M059J (cell line): ENCODE measurements around the gene DCLK1. TPM values are rescaled to one million over a fixed set of nuclear protein-coding genes. Genes with fewer than 3 reads are reported as not detected.

Source experiments
- DNase-seq: peaks from one replicate; pipeline ENCODE4 v3.0.0-alpha.2; 2012; ENCODE audit warnings: low read depth
- total RNA-seq: library from RNA; depleted of rRNA; stranded (reverse); fragments of >200 nt; shearing (Covaris generic); gene quantifications from 2 replicates; pipeline ENCODE4 v1.2.3, GENCODE V29; 2014; rRNA removed

DCLK1 gene
- total RNA-seq = 1.2 and 2.0 TPM in 2 replicates

GRCh38 chr13:36131222-36131930 is at the start of gene DCLK1:
TSS of gene DCLK1 (minus strand) at chr13:36131382.
- peak; percentile 40 for DNase-seq

GRCh38 chr13:36175621-36176020 is 44.4 kb upstream of the DCLK1 start:
- no peak for DNase-seq

DNA sequence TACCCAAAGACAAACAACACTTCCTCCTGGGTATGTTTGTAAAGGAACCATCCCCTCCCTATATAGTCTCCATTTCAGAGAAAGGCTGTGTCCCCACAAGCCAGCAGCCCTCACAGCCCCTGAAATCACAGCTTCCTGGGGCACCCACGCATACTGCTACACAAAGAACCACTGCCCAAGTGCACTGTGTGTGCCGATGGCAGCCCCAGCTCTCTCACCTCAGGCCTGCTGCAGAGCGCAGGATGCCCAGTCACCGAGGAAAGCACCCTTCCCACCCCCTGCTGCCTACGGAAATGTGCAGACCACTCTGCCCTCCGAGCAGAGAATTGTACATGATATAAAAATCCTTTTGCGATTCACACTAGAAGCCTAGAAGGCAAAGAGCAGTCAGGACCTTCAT is 43.7 kb upstream of the DCLK1 start:
- no peak for DNase-seq

DNA sequence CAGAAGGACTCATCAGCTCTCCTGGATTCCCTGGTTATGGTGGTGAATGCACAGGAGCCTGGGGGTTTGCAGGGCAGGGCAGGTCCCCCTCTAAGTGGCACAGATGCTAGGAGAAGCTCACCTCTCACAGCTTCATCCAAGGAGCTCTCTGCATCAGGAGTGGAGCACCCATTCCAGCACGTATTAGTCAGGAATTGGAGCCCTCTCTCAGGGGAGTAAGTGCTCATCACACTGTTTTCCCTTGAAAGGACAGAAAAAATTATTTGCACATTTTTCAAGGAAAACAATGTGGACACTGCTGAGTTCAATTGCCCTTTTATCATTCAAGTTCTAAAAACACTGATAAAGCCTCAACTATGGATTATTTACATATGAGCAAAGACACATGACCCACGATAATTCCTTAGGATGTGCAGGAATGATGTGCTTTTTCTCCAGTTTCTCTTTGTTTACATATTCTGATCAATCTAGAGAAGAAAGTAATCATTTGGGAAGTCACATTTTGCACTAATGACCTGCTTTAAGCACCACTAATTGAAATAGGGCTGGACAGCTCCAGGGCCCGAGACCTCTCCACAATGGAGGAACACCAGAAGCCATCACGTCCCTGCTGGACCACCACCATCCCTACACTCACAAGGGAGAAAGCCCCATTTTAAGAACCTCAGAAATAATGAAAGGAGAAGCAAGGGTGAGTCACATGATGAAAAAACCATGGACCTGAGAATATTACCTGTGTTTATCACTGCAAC is 42.6 kb upstream of the DCLK1 start:
- DNase-seq = no peak

GRCh38 chr13:36166046-36166445 is 34.9 kb upstream of the DCLK1 start:
- no peak for DNase-seq

DNA sequence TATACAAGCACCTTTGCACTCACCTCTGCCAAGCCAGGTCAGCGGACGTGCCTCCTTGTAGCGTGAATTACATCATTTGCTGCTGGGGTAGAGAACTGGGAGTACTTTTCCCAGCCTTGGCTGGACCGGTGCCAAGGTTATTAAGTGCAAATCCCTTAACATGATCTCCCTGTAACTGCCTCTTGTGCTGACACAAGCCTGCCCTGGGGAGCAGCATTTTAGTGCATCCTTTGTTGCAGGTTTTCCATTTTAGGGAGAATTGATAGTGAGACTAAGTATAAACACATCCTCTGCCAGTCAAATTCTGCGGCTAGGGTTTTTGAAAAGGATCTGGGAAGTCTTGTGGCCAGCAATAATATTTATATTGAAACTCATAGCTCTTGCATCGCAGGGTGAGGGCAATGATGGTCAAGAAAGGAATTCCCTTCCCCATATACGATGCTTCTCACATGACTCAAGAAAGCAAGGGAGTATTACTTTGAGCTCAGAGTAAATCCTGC is 32.7 kb upstream of the DCLK1 start:
- peak; percentile 93 for DNase-seq

DNA sequence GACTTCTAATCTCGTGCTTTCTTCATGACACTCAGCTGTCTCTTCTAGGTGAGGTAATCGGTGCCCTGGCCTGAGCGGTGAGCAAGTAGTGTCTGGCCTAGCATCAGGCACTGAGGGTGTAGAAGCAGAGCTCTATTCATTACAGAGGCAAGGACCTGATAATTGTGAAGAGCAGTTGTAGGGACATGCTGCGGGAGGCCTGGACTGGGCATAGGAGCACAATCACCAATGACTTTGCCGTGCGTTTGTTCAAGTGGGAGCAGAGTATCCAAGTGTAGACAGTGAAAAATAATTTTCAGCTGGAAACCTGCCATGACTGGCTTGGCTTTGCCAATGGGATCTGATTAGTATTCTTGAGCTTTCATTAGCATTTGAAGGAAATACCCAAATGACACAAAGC is 32.1 kb upstream of the DCLK1 start:
- no peak for DNase-seq

- no peak for DNase-seq
Measured at GRCh38 chr13:36160297-36160696, 29.1 kb upstream of the DCLK1 start.

GRCh38 chr13:36158611-36159010 is 27.4 kb upstream of the DCLK1 start:
- DNase-seq = peak; percentile 76

DNA sequence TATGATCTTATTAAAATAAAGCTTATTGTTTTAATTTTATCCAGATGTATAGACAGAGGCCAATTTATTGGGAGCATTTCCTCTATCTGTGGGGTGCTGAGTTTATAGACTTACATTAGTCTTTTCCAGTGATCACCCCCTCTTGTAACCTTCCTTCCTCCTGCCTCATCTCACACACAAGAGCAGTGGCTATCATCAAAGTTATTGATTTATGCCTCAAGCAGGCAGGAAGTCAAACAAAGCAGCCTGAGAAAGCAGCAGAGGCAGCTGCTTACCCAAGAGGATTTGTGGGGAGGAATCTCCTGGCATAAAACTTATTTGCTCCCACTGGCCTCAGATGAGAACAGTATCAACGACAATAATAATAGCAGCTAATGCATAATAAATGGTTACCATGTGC is 26.3 kb upstream of the DCLK1 start:
- DNase-seq = no peak

DNA sequence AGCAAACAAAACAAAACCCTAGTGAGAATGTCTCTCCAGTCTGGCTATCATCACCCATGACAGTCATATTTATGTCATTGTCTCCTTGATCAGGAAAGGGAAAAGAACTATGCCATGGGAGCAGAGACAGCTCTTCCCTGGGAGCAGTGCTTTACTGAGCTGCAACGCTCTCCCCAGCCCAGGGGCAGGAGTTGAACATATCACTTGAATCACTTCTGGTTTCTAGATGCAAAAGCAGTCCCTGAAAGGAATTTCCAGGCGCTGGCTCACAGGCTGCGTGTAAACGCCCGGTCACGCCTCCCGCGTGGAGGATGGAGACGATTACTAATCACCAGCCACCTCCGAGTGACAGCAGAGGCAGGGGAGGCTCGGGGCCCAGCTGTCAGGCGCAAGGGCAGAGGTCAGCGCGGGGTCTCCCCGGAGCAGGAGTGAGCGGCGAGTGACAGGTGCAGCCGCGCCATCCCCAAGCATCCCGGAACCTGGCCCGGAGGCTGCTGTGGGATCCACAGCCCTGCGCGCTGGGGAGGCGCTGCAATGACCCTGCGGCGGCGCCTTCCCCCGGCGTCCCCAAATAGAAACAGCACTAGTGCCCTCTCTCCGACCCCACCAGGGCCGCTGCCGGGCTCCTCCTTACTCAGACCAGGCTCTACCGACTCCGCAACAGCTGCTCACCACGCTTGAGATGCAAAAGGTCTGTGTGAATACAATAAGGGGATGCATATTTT is 23.5 kb upstream of the DCLK1 start:
- no peak for DNase-seq

- DNase-seq = no peak
Measured at GRCh38 chr13:36151591-36151990, 20.4 kb upstream of the DCLK1 start.

DNA sequence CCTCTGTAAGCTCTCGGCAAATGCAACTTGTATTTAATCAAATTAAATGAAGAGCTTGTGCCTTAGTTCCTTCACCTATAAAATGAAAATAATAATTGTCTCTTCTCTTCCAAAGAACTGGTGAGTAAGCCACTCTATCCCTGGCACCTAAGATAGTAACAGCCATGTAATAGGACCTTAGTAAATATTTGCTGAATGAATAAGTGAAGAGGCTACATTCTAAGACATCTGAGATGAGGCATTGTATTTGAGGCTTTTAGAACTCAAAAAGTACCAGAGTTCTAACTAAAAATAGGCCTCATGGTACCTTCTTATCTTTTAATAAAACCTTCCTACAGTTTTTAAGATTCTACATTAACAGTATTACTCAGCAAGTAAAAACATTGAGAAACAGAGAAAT is 17.3 kb upstream of the DCLK1 start:
- no peak for DNase-seq

- DNase-seq = no peak
Measured at GRCh38 chr13:36147330-36147729, 16.1 kb upstream of the DCLK1 start.

DNA sequence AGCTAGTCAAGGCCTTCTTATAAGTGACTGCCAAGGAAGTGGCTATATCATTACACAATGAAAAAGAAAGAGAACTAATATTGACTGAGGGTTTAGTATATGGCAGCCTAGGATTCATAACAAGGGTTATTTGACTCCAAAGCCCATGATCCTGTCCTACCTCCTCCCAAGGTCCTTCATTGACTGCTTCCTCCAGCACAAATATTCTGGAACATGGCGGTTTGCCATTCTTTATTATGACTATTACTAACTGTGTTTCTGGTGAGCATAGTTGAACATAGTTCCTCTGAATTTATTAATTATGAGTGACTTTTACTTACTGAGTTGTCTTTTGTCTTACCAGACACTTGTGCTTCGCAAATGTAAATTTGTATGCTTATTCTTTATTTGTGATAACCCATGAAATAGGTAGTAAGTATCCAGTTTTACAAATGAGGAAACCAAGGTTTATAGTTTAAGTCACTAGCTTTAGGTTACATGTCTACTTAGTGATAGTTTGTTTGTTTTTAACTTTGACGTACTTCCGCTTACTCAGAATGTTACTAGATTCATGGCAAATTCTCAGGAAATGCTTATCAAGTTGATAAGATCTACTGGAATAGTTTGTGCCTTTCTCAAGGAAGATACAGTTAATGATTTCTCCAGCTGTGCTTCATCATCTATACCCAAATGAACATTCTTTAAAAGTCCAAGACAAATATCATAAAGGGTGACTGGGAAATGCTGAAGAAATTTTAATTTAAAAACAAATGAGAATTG is 15.5 kb upstream of the DCLK1 start:
- DNase-seq = peak; percentile 38

DNA sequence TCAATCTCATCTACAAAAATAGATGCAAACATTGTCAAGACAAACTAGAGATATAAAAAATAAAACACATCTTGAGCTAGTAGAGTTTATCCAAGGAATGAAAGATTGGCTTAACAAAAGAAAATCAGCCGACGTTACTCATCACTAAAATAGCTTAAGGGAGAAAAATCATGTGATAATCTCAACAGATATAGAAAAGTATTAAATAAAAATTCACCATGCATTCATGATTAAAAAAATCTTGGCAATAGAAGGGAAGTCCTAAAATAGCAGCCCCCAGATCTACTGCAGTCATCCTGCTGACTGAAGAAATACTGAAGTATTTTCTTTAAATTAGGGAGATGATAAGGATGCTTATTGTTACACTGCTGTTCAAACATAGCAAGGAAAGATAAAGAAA is 12.6 kb upstream of the DCLK1 start:
- DNase-seq = no peak

GRCh38 chr13:36142735-36143134 is 11.6 kb upstream of the DCLK1 start:
- DNase-seq = no peak

DNA sequence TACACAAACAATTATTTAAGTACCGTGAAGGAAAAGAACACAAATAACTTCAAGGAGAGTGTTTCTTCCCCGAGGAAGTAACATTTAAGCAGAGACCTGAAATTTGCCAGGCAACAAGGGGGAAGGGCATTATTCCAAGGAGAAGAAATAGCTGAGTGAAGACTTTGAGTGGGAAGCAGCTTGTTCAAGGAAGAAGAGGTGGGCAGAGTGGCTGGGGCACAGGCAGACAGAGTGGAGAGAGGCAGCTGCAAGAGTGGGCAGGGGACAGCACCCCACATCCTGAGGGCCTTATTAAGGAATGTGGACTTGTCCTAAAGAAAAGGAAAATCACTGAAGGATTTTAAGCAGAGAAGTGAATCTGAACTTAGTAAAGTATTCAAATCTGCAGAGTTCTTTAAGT is 4.7 kb upstream of the DCLK1 start:
- DNase-seq = no peak

GRCh38 chr13:36134632-36135031 is 3.5 kb upstream of the DCLK1 start:
- DNase-seq = no peak

DNA sequence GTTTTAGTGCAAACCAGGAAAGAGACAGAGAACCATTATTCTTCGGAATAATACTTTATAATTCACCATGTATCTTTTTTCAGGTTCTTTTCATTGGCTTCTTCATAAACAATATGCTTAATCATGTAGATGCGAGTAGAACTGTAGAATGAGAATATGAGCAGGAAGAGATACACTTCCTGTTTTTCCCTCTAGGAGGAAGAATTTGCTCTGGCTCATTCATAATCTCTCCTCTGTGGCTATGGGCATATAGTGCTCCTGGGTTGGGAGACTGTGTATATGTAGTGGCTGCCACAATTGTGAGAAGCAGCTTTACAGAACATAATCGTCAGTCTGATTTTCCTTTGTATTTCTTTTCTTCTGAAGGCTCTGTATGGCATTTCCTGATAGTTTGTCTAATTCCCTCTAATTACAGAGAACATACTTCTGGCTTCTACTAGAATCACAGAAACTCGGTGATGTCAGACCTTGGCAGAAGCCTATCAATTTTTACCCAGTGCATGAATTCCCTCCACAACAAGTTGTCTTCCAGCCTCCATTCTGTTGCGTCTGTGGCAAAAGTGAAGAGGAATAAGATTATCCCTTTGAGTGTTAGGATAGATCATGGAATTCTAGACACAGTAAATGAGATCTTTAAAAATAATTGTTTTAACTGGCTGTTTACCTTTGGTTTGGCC is 2.9 kb upstream of the DCLK1 start:
- no peak for DNase-seq

- DNase-seq = no peak
Measured at GRCh38 chr13:36132376-36132775, 1.2 kb upstream of the DCLK1 start.
